BJ (cell line): ENCODE results near the gene MAGI1. TPM values are rescaled to one million over a fixed set of nuclear protein-coding genes. Genes with fewer than 3 reads are reported as not detected.

Experiments used
- CTCF ChIA-PET: fragments of 350-600 bp; formaldehyde crosslinking; extraction: SDS; loops from one replicate; lab custom pipeline; 2021; ENCODE audit warnings: antibody characterized with exemption, inconsistent platforms; lab: Yijun Ruan, JAX
- POLR2A ChIA-PET: fragments of 300-600 bp; sonication (Branson Sonifier 250); formaldehyde crosslinking; extraction: SDS; loops from one replicate; lab custom pipeline; 2021; ENCODE audit warnings: antibody characterized with exemption; lab: Charles Lee
- DNase-seq: peaks from one replicate; pipeline ENCODE4 v3.0.0-alpha.2; 2011; ENCODE audit warnings: low read depth
- H3K27me3 ChIP-seq: 2 replicates; pipeline ENCODE4 v1.6.0; 2011; ENCODE audit warnings: low read length; ENCODE audit not compliant: control insufficient read depth, insufficient read depth
- H3K36me3 ChIP-seq: 2 replicates; pipeline ENCODE4 v1.5.1; 2011; ENCODE audit warnings: low read length; ENCODE audit not compliant: control insufficient read depth, insufficient read depth
- H3K4me3 ChIP-seq: 2 replicates; pipeline ENCODE4 v1.5.1; 2011; ENCODE audit warnings: low read depth, mild to moderate bottlenecking, control low read depth, low read length
- CTCF ChIP-seq: IDR thresholded peaks from 2 replicates; pipeline ENCODE4 v1.5.1; 2011; ENCODE audit warnings: low read depth, mild to moderate bottlenecking, control low read depth, inconsistent platforms, low read length, moderate library complexity; ENCODE audit not compliant: insufficient read depth
- polyA plus RNA-seq: library from polyadenylated mRNA; depleted of rRNA; stranded (reverse); fragments of >200 nt; gene quantifications from 2 replicates; pipeline ENCODE4 v1.2.3, GENCODE V29; 2011

MAGI1 gene
- polyA plus RNA-seq, 1 experiment = 14.4 TPM

- Histone ChIP-seq H3K27me3 (no peaks in the 10 kb centered on the region), H3K4me3 (no peak overlapping the region), H3K36me3 (no peaks in the 10 kb centered on the region)
- no peak for DNase-seq
- CTCF ChIA-PET = interaction anchor here (1.1 kb wide), 1 partner anchor 16 kb away, joined by 4 read pairs; no protein-coding TSS in a partner anchor
- no peak for TF ChIP-seq CTCF
- POLR2A ChIA-PET = no interaction called here
Observed at GRCh38 chr3:65560901-65561300, 477.8 kb downstream of the MAGI1 start.

- no peak overlapping the region for H3K4me3 ChIP-seq
- no peak for DNase-seq
- H3K27me3 ChIP-seq = no peaks in the 10 kb centered on the region
- no peaks in the 10 kb centered on the region for H3K36me3 ChIP-seq
- no peak for TF ChIP-seq CTCF
- POLR2A ChIA-PET = no interaction called here
- CTCF ChIA-PET = no interaction called here
Observed at GRCh38 chr3:65560133-65560532, 478.6 kb downstream of the MAGI1 start.

GRCh38 chr3:65559643-65560042, 479.1 kb downstream of the MAGI1 start:
- ChIA-PET CTCF (no interaction called here), POLR2A (no interaction called here)
- Histone ChIP-seq H3K4me3 (no peak overlapping the region), H3K36me3 (no peaks in the 10 kb centered on the region), H3K27me3 (no peaks in the 10 kb centered on the region)
- DNase-seq = no peak
- TF ChIP-seq CTCF = no peak

GRCh38 chr3:65558826-65559225, 479.9 kb downstream of the MAGI1 start:
- Histone ChIP-seq H3K27me3 (no peaks in the 10 kb centered on the region), H3K36me3 (no peaks in the 10 kb centered on the region), H3K4me3 (no peak overlapping the region)
- no peak for DNase-seq
- POLR2A ChIA-PET = no interaction called here
- TF ChIP-seq CTCF = no peak
- CTCF ChIA-PET = no interaction called here

GRCh38 chr3:65557899-65558564, 480.7 kb downstream of the MAGI1 start:
- ChIA-PET POLR2A (no interaction called here), CTCF (no interaction called here)
- TF ChIP-seq CTCF = no peak
- Histone ChIP-seq H3K4me3 (no peak overlapping the region), H3K27me3 (no peaks in the 10 kb centered on the region), H3K36me3 (no peaks in the 10 kb centered on the region)
- DNase-seq = no peak
